NCI-H1105 (cell line): ENCODE data around the gene ANO9.

Experiments
- DNase-seq: peaks from one replicate; lab custom pipeline; 2025; lab: John Stamatoyannopoulos, UW

The ANO9 gene

DNA sequence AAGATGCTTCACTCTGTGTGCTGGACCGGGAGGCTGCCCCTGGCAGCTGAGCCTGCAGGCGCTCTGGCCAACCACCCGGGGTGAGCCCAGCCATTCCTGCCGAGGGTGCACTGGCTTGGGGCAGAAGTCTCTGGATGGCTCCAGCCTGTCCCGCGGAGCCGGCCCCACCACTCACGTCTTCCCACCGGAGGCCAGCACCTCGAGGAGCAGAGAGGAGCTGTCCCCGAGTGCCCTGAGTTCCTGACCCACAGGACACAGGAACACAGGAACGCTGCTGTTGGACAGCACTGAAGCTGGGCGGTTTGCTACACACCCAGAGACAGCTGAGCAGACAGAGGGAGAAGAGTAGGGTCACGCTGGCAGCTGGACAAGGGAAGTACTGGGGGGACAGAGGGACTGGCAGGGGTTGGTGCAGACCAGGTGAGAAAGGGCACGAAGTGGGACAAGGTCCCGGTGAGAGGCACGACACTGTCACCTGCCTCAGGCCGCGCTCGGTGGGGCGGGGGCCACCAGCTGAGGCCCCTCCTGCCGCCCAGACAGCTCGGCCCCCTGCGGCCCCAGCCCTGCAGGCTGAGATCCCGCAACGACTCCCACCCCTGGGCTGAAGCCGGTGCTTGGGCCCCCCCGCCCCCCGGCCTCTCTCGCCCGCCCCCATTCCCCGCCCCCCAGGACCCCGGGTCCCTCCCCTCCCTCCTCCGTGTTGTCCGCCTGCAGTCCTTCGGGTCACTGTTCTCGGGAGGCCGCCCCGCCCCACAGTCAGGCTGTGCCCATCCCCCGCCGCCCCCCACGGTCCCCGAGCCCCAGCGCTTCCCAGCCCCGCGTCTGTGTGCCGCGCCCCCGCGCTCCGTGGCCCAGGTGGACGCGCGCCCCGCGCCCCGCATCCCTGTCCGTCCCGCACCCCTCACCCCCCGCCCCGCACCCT lies 73.1 kb downstream of the ANO9 start:
- no peak for DNase-seq

GRCh38 chr11:367956-368413 lies 73.8 kb downstream of the ANO9 start:
- DNase-seq: no peak
